Cardiac muscle cell (in vitro differentiated cells and primary cell): Measurements from ENCODE around the gene MSANTD4. TPM values are rescaled to one million over a fixed set of nuclear protein-coding genes. Genes with fewer than 3 reads are reported as not detected.
A peak's percentile ranks its signal among the peaks of the same experiment; 100 is the strongest.

ENCODE experiments used
- DNase-seq, 2 donors: peaks; one replicate each; pipeline versions ENCODE4 v3.0.0 to v3.0.0-alpha.2; 2010 to 2017; ENCODE audit warnings: low read depth in 1 of 2, low spot score in 1 of 2
- H3K27ac ChIP-seq: fragments of 200-600 bp; sonication (generic); 2 replicates; pipeline ENCODE4 v1.5.1; 2016
- H3K27me3 ChIP-seq: fragments of 200-600 bp; sonication (generic); 2 replicates; pipeline ENCODE4 v1.6.0; 2016; ENCODE audit warnings: control low read depth
- H3K36me3 ChIP-seq: fragments of 200-600 bp; sonication (generic); 2 replicates; pipeline ENCODE4 v1.5.1; 2016; ENCODE audit warnings: control low read depth
- H3K4me1 ChIP-seq: fragments of 200-600 bp; sonication (generic); 2 replicates; pipeline ENCODE4 v1.8.1; 2017; ENCODE audit warnings: low read depth, mild to moderate bottlenecking, mixed run types
- H3K4me3 ChIP-seq: fragments of 200-600 bp; sonication (generic); 2 replicates; pipeline ENCODE4 v1.5.1; 2016; ENCODE audit warnings: mild to moderate bottlenecking
- H3K9me3 ChIP-seq: fragments of 200-600 bp; sonication (generic); 2 replicates; pipeline ENCODE4 v1.5.1; 2017; ENCODE audit warnings: low read depth, mild to moderate bottlenecking, control low read depth
- polyA plus RNA-seq: library from polyadenylated mRNA; unstranded; fragments of >200 nt; fragmentation: Nextera tagmentation; extraction: Ambion mirVana; gene quantifications from 2 replicates; pipeline ENCODE4 v1.2.1, GENCODE V29; 2016
- total RNA-seq: library from RNA; depleted of rRNA; stranded (reverse); fragments of >200 nt; gene quantifications from 2 replicates; pipeline ENCODE4 v1.2.3, GENCODE V29; 2016
- TF ChIP-seq, protein P1 (sequence below): IDR thresholded peaks from 2 replicates; pipeline ENCODE4 v1.5.1; 2012; ENCODE audit warnings: low read depth, mild to moderate bottlenecking, low read length

MSANTD4 gene
- total RNA-seq = 25.8 and 27.5 TPM in 2 replicates
- 15.5 and 16.0 TPM in 2 replicates for polyA plus RNA-seq

DNA sequence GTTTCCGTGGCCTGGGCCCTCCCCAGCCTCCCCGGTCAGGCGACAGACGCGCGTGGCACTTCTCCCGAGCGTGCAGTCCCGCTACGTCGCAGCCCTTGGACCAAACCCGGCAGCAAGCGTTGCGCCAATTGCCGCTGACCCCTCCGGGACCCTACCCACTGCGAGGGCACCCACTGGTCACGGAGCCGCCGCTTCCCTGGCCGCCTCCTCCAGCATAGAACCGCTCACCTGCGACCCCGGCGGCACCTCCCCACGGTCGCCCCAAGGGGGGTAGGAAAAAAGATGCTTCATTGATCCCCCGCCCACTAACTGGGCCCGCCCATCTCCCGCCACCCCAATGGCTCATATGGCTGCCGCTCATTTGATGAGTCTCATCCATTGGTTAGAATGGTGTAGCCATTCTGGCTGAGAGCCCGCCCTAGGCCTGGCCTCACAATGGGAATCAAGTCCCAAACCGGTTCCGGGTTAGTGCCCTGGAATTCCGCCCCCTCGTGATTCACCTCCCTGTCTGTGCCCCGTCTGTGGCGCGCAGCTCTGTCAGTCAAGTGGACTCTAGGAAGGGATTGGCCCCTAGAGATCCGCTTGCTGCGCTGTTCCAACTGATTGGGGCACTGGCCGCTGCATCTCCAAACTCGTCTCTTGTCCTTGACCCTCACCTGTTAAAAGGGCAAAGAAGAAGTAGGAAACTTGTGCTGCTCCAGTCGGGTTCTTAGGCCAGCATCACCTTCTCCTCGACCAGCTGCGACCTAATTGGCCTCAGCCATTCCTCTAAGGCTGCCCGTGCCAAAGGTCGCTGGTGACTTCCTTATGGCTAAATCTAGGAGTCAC, at the start of gene MSANTD4:
TSS of gene MSANTD4 (minus strand) at position 274 of the 828 bp plus-strand sequence. CDS start 11,323 bp downstream, outside the sequence.
- Histone ChIP-seq H3K36me3 (no peaks in the 10 kb centered on the region), H3K27me3 (no peaks in the 10 kb centered on the region), H3K4me1 (peaks cover 15% of the 10 kb centered on the region), H3K4me3 (peak within 1 kb of the TSS; percentile 81), H3K9me3 (no peaks in the 10 kb centered on the region), H3K27ac (peak within 1 kb of the TSS; percentile 76)
- peak; percentile 99 to 100 for DNase-seq
- TF ChIP-seq, protein P1, sequence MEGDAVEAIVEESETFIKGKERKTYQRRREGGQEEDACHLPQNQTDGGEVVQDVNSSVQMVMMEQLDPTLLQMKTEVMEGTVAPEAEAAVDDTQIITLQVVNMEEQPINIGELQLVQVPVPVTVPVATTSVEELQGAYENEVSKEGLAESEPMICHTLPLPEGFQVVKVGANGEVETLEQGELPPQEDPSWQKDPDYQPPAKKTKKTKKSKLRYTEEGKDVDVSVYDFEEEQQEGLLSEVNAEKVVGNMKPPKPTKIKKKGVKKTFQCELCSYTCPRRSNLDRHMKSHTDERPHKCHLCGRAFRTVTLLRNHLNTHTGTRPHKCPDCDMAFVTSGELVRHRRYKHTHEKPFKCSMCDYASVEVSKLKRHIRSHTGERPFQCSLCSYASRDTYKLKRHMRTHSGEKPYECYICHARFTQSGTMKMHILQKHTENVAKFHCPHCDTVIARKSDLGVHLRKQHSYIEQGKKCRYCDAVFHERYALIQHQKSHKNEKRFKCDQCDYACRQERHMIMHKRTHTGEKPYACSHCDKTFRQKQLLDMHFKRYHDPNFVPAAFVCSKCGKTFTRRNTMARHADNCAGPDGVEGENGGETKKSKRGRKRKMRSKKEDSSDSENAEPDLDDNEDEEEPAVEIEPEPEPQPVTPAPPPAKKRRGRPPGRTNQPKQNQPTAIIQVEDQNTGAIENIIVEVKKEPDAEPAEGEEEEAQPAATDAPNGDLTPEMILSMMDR = no peak

DNA sequence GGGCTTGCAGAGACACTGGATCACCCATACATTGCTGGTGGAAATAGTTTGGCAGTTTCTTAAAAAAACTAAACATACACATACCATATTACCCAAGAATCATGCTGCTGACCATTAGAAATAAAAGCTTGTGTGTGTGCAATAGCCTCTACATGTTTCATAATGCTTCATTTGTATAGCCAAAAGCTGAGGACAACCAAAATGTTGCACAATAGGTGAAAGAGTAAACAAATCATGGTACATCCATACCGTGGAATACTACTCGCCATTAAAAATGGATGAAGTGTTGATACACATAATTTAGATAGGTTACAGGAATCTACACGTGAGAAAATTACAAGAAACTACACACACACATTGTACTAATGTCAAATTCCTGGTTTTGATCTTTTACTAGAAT, 48.6 kb upstream of the MSANTD4 start:
- Histone ChIP-seq H3K36me3 (no peaks in the 10 kb centered on the region), H3K27ac (no peak overlapping the region), H3K9me3 (no peaks in the 10 kb centered on the region), H3K4me3 (no peak overlapping the region), H3K27me3 (no peaks in the 10 kb centered on the region), H3K4me1 (no peaks in the 10 kb centered on the region)
- DNase-seq = peak in 1 of 2 donors; percentile 17
- TF ChIP-seq, protein P1 = no peak

DNA sequence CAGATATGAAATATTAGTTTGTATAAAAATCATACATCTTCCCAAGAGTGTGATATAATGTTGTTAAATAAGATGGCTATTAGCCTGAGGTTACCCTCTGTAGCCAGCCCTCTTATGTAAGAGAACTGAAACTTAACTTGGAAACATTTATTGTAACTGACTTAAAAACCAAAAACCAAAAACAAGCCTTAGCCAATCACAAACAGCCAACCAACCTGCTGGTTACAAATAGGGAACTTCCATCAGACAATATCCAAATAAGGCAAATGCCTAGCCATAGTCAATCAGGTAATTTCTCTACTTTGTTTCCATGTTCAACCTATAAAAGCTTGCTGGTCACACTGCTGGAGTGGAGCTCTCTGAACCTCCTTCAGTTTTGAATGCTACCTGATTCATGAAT, 41.0 kb upstream of the MSANTD4 start:
- Histone ChIP-seq H3K36me3 (no peaks in the 10 kb centered on the region), H3K27ac (no peak overlapping the region), H3K27me3 (no peaks in the 10 kb centered on the region), H3K4me3 (no peak overlapping the region), H3K4me1 (no peaks in the 10 kb centered on the region), H3K9me3 (no peaks in the 10 kb centered on the region)
- TF ChIP-seq, protein P1 = no peak
- DNase-seq = no peak

DNA sequence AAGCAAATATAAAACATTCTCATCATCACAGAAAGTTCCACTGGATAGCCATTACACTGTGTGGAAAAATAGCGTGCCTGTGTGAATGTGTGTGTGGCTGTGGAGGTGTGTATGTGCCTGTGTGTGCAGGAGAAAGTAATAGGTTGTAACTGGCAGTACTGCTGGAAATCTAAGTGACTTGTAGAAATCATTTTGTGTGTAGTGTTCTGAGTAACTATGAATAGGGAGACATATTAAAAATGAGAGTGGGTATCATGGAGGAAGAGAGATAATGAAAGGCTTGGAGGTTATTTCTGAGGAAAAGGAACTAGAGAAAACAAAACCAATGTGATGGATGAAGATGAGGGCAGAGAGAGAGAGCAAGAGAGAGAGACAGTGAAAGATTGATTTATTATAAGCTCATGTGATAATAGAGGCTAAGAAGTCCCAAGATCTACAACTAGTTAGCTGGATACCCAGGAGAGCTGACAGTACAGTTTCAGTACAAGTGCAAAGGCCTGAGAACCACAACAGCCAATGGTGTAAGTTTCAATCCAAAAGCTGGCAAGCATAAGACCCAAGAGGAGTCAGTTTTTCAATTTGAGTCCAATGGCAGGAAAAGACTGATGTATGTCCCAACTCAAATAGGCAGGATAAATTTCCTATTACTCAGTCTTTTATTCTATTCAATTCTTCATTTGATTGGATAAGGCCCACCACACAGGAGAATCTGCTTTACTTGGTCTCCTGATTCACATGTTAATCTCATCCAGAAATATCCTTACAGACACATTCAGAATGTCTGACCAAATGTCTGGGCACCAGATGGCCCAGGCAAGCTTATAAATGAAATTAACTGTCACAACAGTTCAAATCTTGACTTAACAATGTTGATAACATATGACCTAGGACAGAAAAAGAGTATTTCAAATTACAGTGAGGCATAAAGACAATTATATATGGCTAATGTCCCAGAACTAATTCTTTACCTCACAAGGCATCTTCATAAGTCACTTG, 40.2 kb upstream of the MSANTD4 start:
- Histone ChIP-seq H3K9me3 (no peaks in the 10 kb centered on the region), H3K36me3 (no peaks in the 10 kb centered on the region), H3K27me3 (no peaks in the 10 kb centered on the region), H3K27ac (no peak overlapping the region), H3K4me3 (no peak overlapping the region), H3K4me1 (no peaks in the 10 kb centered on the region)
- TF ChIP-seq, protein P1 = no peak
- no peak for DNase-seq

DNA sequence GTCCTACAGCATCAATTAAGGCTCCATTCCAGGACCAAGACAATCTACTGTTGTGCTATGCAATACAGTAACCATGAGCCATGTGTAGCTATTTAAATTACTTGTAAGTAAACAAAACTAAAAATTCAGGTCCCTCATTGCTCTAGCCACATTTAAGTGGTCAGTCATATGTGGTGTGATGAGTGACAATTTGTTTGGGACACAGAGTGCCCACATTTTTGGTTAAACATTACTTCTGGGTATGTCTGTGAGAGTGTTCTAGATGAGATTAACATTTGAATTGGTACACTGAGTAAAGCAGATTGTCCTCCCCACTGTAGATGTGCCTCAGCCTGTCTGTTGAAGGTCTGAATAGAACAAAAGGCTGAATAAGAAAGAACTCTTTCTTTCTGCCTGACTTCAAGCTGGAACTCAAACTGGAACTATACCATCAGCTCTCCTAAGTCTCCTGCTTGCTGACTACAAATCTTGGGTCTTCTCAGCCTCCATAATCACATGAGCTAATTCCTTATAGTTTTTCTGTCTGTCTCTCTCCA, 39.3 kb upstream of the MSANTD4 start:
- Histone ChIP-seq H3K4me3 (no peak overlapping the region), H3K4me1 (no peaks in the 10 kb centered on the region), H3K27me3 (no peaks in the 10 kb centered on the region), H3K9me3 (no peaks in the 10 kb centered on the region), H3K36me3 (no peaks in the 10 kb centered on the region), H3K27ac (no peak overlapping the region)
- DNase-seq = no peak
- TF ChIP-seq, protein P1 = no peak
